ENCODE results near the gene TMEM87B. TPM values are rescaled to one million over a fixed set of nuclear protein-coding genes. Genes with fewer than 3 reads are reported as not detected.
A peak's percentile ranks its signal among the peaks of the same experiment; 100 is the strongest.

The TMEM87B gene, protein sequence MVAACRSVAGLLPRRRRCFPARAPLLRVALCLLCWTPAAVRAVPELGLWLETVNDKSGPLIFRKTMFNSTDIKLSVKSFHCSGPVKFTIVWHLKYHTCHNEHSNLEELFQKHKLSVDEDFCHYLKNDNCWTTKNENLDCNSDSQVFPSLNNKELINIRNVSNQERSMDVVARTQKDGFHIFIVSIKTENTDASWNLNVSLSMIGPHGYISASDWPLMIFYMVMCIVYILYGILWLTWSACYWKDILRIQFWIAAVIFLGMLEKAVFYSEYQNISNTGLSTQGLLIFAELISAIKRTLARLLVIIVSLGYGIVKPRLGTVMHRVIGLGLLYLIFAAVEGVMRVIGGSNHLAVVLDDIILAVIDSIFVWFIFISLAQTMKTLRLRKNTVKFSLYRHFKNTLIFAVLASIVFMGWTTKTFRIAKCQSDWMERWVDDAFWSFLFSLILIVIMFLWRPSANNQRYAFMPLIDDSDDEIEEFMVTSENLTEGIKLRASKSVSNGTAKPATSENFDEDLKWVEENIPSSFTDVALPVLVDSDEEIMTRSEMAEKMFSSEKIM
- total RNA-seq (10 to 100 TPM; 28.3 to 31.5 TPM), polyA plus RNA-seq (10 to 100 TPM in 1 of 2 donors, 1 to 10 TPM in 1; 5.4 to 11.6 TPM)
- long read RNA-seq, donor 1, full-length matches to known transcripts: 6 of 17 reads
- long read RNA-seq, donor 1, partial matches to known transcripts: 2 of 17 reads
- long read RNA-seq, donor 1, other reads (novel, unspliced or antisense): 9 of 17 reads
- long read RNA-seq, donor 2, full-length matches to known transcripts: 5 of 13 reads
- long read RNA-seq, donor 2, partial matches to known transcripts: 1 of 13 reads
- long read RNA-seq, donor 2, other reads (novel, unspliced or antisense): 7 of 13 reads

DNA sequence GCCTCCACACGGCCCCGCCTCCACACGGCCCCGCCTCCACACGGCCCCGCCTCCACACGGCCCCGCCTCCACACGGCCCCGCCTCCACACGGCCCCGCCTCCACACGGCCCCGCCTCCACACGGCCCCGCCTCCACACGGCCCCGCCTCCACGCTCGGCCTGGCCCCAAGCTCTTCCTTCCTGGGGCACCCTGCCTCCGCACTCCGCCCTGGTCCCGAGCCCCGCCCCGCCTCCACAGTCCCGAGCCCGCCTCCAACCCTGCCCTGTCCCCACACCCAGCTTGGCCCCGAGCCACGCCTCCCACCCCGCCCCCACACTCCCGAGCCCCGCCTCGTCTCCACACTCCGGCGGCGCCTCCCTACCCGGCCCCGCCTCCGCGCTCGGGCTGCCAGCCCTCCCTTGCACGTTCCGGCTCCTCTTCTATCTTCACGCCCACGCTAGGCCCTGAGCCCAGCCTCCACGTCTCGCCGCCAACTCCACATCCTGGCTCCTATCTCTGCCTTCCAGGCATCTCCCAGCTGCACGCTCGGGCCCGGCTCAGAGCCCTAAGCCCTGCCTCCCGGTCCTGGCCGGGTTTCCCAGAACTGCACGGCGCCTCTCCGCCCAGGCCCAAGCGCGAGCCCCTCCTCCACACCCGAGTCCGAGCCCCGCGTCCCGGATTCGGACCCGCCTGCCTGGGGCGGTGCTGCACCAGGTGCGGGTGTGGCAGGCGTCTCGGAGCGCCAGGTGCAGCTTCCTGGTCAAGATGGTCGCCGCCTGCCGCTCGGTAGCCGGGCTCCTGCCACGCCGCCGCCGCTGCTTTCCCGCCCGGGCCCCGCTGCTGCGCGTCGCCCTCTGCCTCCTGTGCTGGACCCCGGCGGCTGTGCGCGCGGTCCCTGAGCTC is at the start of gene TMEM87B:
Gene TMEM87B, plus strand, starts transcription at position 423 of the 883 bp plus-strand sequence. Its CDS starts 323 bp downstream, at position 746.
- WGBS, 2 donors: 0 to 1% methylated on average over 57 to 86 of the region's 90 CpGs
- Histone ChIP-seq H3K4me3 (ENCODE audit: low read length in 2 of 2) (peak within 1 kb of the TSS; percentile 64 to 78), H3K36me3 (ENCODE audit: control insufficient read depth in 1 of 2, insufficient read depth in 2 of 2, low read length in 1 of 2) (no peaks in the 10 kb centered on the region), H3K4me1 (ENCODE audit: control insufficient read depth in 1 of 2, insufficient read depth in 2 of 2, low read length in 2 of 2) (no peaks in the 10 kb centered on the region), H3K27ac (ENCODE audit: low read depth in 1 of 2, low read length in 2 of 2) (peak within 1 kb of the TSS; percentile 28 to 93), H3K27me3 (ENCODE audit: control insufficient read depth in 1 of 2, insufficient read depth in 2 of 2, low read length in 1 of 2) (no peaks in the 10 kb centered on the region), H3K9me3 (ENCODE audit: control insufficient read depth, low read length) (no peaks in the 10 kb centered on the region)
- intact Hi-C loops (cut with DNase I): loop anchor here in 1 of 2 donors (2.0 to 5.0 kb wide), 2 partner anchors 83 to 156 kb away; partner anchors contain the start of gene MERTK
- DNase-seq: peak; percentile 99 to 100
- ATAC-seq (ENCODE audit: low FRiP score): peak; percentile 94

- ATAC-seq (ENCODE audit: low FRiP score): no peak
- no peak overlapping the region for H3K27ac ChIP-seq (ENCODE audit: low read depth in 1 of 2, low read length in 2 of 2)
- H3K4me3 ChIP-seq (ENCODE audit: low read length in 2 of 2): no peak overlapping the region
- H3K4me1 ChIP-seq (ENCODE audit: control insufficient read depth in 1 of 2, insufficient read depth in 2 of 2, low read length in 2 of 2): no peaks in the 10 kb centered on the region
- intact Hi-C loops (cut with DNase I): no loop called here
- H3K27me3 ChIP-seq (ENCODE audit: control insufficient read depth in 1 of 2, insufficient read depth in 2 of 2, low read length in 1 of 2): no peaks in the 10 kb centered on the region
- DNase-seq: no peak
- WGBS, 2 donors: 94% methylated on average over 5 of the region's 5 CpGs
- H3K36me3 ChIP-seq (ENCODE audit: control insufficient read depth in 1 of 2, insufficient read depth in 2 of 2, low read length in 1 of 2): peaks cover 5 to 8% of the 10 kb centered on the region in 2 donors
- H3K9me3 ChIP-seq (ENCODE audit: control insufficient read depth, low read length): no peaks in the 10 kb centered on the region
These were observed 49.5 kb upstream of the TMEM87B start for GRCh38 chr2:112005406-112006075.

- Histone ChIP-seq H3K9me3 (ENCODE audit: control insufficient read depth, low read length) (no peaks in the 10 kb centered on the region), H3K27me3 (ENCODE audit: control insufficient read depth in 1 of 2, insufficient read depth in 2 of 2, low read length in 1 of 2) (no peaks in the 10 kb centered on the region), H3K4me1 (ENCODE audit: control insufficient read depth in 1 of 2, insufficient read depth in 2 of 2, low read length in 2 of 2) (no peaks in the 10 kb centered on the region), H3K27ac (ENCODE audit: low read depth in 1 of 2, low read length in 2 of 2) (no peak overlapping the region), H3K4me3 (ENCODE audit: low read length in 2 of 2) (no peak overlapping the region), H3K36me3 (ENCODE audit: control insufficient read depth in 1 of 2, insufficient read depth in 2 of 2, low read length in 1 of 2) (peaks cover 8 to 9% of the 10 kb centered on the region in 2 donors)
- 32 to 38% methylated on average over 4 of the region's 4 CpGs for WGBS, 2 donors
- DNase-seq (no peak), ATAC-seq (ENCODE audit: low FRiP score) (no peak)
- intact Hi-C loops (cut with DNase I): no loop called here
These were observed 49.0 kb upstream of the TMEM87B start for GRCh38 chr2:112006076-112006410.

DNA sequence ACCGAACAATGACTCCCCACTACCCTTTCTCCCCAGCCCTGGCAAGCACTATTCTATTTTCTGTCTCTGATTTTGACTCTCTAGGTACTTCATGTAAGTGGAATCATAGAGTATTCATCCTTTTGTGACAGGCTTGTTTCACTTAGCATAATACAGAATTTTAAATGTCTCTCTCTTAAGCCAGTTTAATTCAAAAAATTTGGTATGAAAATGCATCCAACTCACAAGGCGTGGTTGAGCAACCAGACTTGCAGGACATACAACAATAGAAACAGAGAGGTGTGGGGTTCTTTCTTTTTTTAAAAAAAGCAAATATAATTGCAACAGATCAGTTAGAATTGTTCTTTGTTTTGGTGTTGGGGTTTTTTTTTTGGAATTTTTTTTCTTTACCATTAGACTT is 47.6 kb upstream of the TMEM87B start:
- peaks cover 8 to 12% of the 10 kb centered on the region in 2 donors for H3K36me3 ChIP-seq (ENCODE audit: control insufficient read depth in 1 of 2, insufficient read depth in 2 of 2, low read length in 1 of 2)
- 92 to 95% methylated on average over 2 of the region's 2 CpGs for WGBS, 2 donors
- DNase-seq: no peak
- intact Hi-C loops (cut with DNase I): no loop called here
- no peaks in the 10 kb centered on the region for H3K9me3 ChIP-seq (ENCODE audit: control insufficient read depth, low read length)
- H3K4me1 ChIP-seq (ENCODE audit: control insufficient read depth in 1 of 2, insufficient read depth in 2 of 2, low read length in 2 of 2): no peaks in the 10 kb centered on the region
- no peak overlapping the region for H3K4me3 ChIP-seq (ENCODE audit: low read length in 2 of 2)
- no peak overlapping the region for H3K27ac ChIP-seq (ENCODE audit: low read depth in 1 of 2, low read length in 2 of 2)
- ATAC-seq (ENCODE audit: low FRiP score): no peak
- H3K27me3 ChIP-seq (ENCODE audit: control insufficient read depth in 1 of 2, insufficient read depth in 2 of 2, low read length in 1 of 2): no peaks in the 10 kb centered on the region

GRCh38 chr2:112008910-112009485 is 46.1 kb upstream of the TMEM87B start:
- WGBS, 2 donors: 78 to 85% methylated on average over 2 of the region's 2 CpGs
- Histone ChIP-seq H3K27ac (ENCODE audit: low read depth in 1 of 2, low read length in 2 of 2) (no peak overlapping the region), H3K4me1 (ENCODE audit: control insufficient read depth in 1 of 2, insufficient read depth in 2 of 2, low read length in 2 of 2) (no peaks in the 10 kb centered on the region), H3K36me3 (ENCODE audit: control insufficient read depth in 1 of 2, insufficient read depth in 2 of 2, low read length in 1 of 2) (peaks cover 8 to 10% of the 10 kb centered on the region in 2 donors), H3K9me3 (ENCODE audit: control insufficient read depth, low read length) (no peaks in the 10 kb centered on the region), H3K27me3 (ENCODE audit: control insufficient read depth in 1 of 2, insufficient read depth in 2 of 2, low read length in 1 of 2) (no peaks in the 10 kb centered on the region), H3K4me3 (ENCODE audit: low read length in 2 of 2) (no peak overlapping the region)
- no peak for ATAC-seq (ENCODE audit: low FRiP score)
- DNase-seq: no peak
- intact Hi-C loops (cut with DNase I): no loop called here

- Histone ChIP-seq H3K4me1 (ENCODE audit: control insufficient read depth in 1 of 2, insufficient read depth in 2 of 2, low read length in 2 of 2) (no peaks in the 10 kb centered on the region), H3K27me3 (ENCODE audit: control insufficient read depth in 1 of 2, insufficient read depth in 2 of 2, low read length in 1 of 2) (no peaks in the 10 kb centered on the region), H3K9me3 (ENCODE audit: control insufficient read depth, low read length) (no peaks in the 10 kb centered on the region), H3K27ac (ENCODE audit: low read depth in 1 of 2, low read length in 2 of 2) (no peak overlapping the region), H3K36me3 (ENCODE audit: control insufficient read depth in 1 of 2, insufficient read depth in 2 of 2, low read length in 1 of 2) (peaks cover 5 to 10% of the 10 kb centered on the region in 2 donors), H3K4me3 (ENCODE audit: low read length in 2 of 2) (no peak overlapping the region)
- DNase-seq (no peak), ATAC-seq (ENCODE audit: low FRiP score) (no peak)
- intact Hi-C loops (cut with DNase I): no loop called here
- WGBS, 2 donors: 72 to 73% methylated on average over 10 of the region's 10 CpGs
These were observed 44.3 kb upstream of the TMEM87B start for GRCh38 chr2:112010751-112011150.

DNA sequence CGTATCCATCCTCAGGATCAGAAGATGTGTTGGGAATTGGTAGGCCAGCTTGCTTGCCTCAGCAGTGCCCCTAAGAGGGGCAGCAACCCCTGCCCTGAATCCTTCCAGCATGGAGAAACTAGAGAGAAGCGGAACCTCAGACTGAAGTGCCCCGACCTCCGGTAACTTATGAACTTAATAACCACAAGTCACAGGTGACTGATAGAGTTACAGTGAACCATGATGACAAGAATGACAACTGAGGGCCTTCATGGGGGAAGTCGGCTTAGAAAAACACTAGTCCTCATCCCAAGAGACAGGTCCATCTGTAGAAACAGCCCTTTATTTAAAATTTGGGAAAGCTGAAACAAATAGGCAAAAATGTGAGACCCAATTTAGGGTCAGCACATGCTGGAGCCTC is 42.5 kb upstream of the TMEM87B start:
- no peaks in the 10 kb centered on the region for H3K27me3 ChIP-seq (ENCODE audit: control insufficient read depth in 1 of 2, insufficient read depth in 2 of 2, low read length in 1 of 2)
- H3K36me3 ChIP-seq (ENCODE audit: control insufficient read depth in 1 of 2, insufficient read depth in 2 of 2, low read length in 1 of 2): peaks cover 5 to 10% of the 10 kb centered on the region in 2 donors
- ATAC-seq (ENCODE audit: low FRiP score) (no peak), DNase-seq (no peak)
- intact Hi-C loops (cut with DNase I): no loop called here
- no peak overlapping the region for H3K27ac ChIP-seq (ENCODE audit: low read depth in 1 of 2, low read length in 2 of 2)
- no peaks in the 10 kb centered on the region for H3K4me1 ChIP-seq (ENCODE audit: control insufficient read depth in 1 of 2, insufficient read depth in 2 of 2, low read length in 2 of 2)
- no peak overlapping the region for H3K4me3 ChIP-seq (ENCODE audit: low read length in 2 of 2)
- 59 to 61% methylated on average over 5 of the region's 5 CpGs for WGBS, 2 donors
- H3K9me3 ChIP-seq (ENCODE audit: control insufficient read depth, low read length): no peaks in the 10 kb centered on the region

All from aorta (tissue), 5 donors.